PFSK-1 (cell line): ENCODE data around the gene UST.

ENCODE experiments used
- FOXP2 ChIP-seq: optimal IDR thresholded peaks from 2 replicates; pipeline ENCODE3; 2011; ENCODE audit warnings: borderline replicate concordance, control low read depth, inconsistent platforms; ENCODE audit not compliant: insufficient read depth; ENCODE audit errors: extremely low read length, extremely low read depth
- POLR2AphosphoS5 ChIP-seq: IDR thresholded peaks from 2 replicates; pipeline ENCODE4 v1.6.1; 2012; ENCODE audit warnings: low read depth, mild to moderate bottlenecking, control low read depth, low read length, moderate library complexity
- REST ChIP-seq, 2 experiments: IDR thresholded peaks; 2 replicates each; pipeline versions ENCODE4 v1.6.1 to v1.8.0; 2011 to 2012; ENCODE audit warnings: low read depth in 2 of 2, low read length in 2 of 2, control low read depth in 1 of 2, inconsistent platforms in 1 of 2, mild to moderate bottlenecking in 1 of 2, moderate library complexity in 1 of 2; ENCODE audit not compliant: insufficient read depth in 1 of 2
- SIN3A ChIP-seq: IDR thresholded peaks from 2 replicates; pipeline ENCODE4 v1.6.1; 2012; ENCODE audit warnings: mild to moderate bottlenecking, low read length, moderate library complexity, borderline replicate concordance; ENCODE audit not compliant: insufficient read depth
- TAF1 ChIP-seq: IDR thresholded peaks from 2 replicates; pipeline ENCODE4 v1.6.1; 2012; ENCODE audit warnings: low read length, control low read depth, borderline replicate concordance; ENCODE audit not compliant: insufficient read depth

GRCh38 chr6:148904896-148905870 lies 158.4 kb downstream of the UST start:
- TF ChIP-seq REST (IDR thresholded peaks at IDR 0.05; ENCODE audit: insufficient read depth in 1 of 2, low read depth in 2 of 2, low read length in 2 of 2) = no peak
- no peak for TF ChIP-seq TAF1
- TF ChIP-seq POLR2AphosphoS5 = no peak
- TF ChIP-seq SIN3A = no peak
- TF ChIP-seq FOXP2 = no peak
